IMR-90 (cell line): ENCODE data around the gene KIF1C. TPM values are rescaled to one million over a fixed set of nuclear protein-coding genes. Genes with fewer than 3 reads are reported as not detected.
A peak's percentile ranks its signal among the peaks of the same experiment; 100 is the strongest.

ENCODE experiments used
- ATAC-seq: fragments of 200-7000 bp; cut with Tn5 transposase; 2 replicates; pipeline ENCODE4 v1.9.1; 2020; ENCODE audit warnings: low read depth, mild to moderate bottlenecking, moderate library complexity
- BruUV-seq: library from RNA; stranded (reverse); fragments of 400-500 nt; replicated peaks from 2 replicates; lab custom pipeline; 2021; lab: Mats Ljungman, UMichigan
- CTCF ChIA-PET: fragments of 300-600 bp; formaldehyde crosslinking; extraction: SDS; loops from one replicate; lab custom pipeline; 2021; ENCODE audit warnings: antibody characterized with exemption; lab: Yijun Ruan, JAX
- POLR2A ChIA-PET: fragments of 300-600 bp; sonication (Branson Sonifier 250); formaldehyde crosslinking; loops from one replicate; lab custom pipeline; 2022; ENCODE audit warnings: antibody characterized with exemption; ENCODE audit not compliant: unreplicated experiment; lab: Charles Lee
- DNase-seq: peaks from one replicate; pipeline ENCODE4 v3.0.0; 2013
- H2AFZ ChIP-seq: replicated peaks from 2 replicates; pipeline ENCODE3; 2013; ENCODE audit warnings: low read length, mild to moderate bottlenecking; ENCODE audit not compliant: poor library complexity
- H2AK5ac ChIP-seq: 2 replicates; pipeline ENCODE4 v1.6.1; 2013; ENCODE audit warnings: low read depth, low read length, inconsistent platforms
- H2AK9ac ChIP-seq: replicated peaks from 2 replicates; pipeline ENCODE3; 2013; ENCODE audit warnings: mild to moderate bottlenecking, low read depth, low read length, moderate library complexity; ENCODE audit not compliant: poor library complexity
- H2BK120ac ChIP-seq: 2 replicates; pipeline ENCODE4 v1.6.1; 2013; ENCODE audit warnings: low read depth, low read length, inconsistent platforms
- H2BK15ac ChIP-seq: 3 replicates; pipeline ENCODE4 v1.6.1; 2013; ENCODE audit warnings: low read depth, low read length, inconsistent platforms
- H2BK20ac ChIP-seq: 2 replicates; pipeline ENCODE4 v1.6.1; 2013; ENCODE audit warnings: low read depth, mild to moderate bottlenecking, inconsistent platforms, low read length, moderate library complexity
- H2BK5ac ChIP-seq: 2 replicates; pipeline ENCODE4 v1.6.1; 2013; ENCODE audit warnings: mild to moderate bottlenecking, low read depth, low read length, inconsistent platforms; ENCODE audit not compliant: poor library complexity, severe bottlenecking
- H3K14ac ChIP-seq: replicated peaks from 2 replicates; pipeline ENCODE4 v1.6.1; 2013; ENCODE audit warnings: low read depth, low read length, inconsistent platforms
- H3K18ac ChIP-seq: 2 replicates; pipeline ENCODE4 v1.6.1; 2013; ENCODE audit warnings: low read depth, low read length, control low read depth
- H3K23ac ChIP-seq: 2 replicates; pipeline ENCODE4 v1.6.1; 2013; ENCODE audit warnings: low read depth, low read length, inconsistent platforms
- H3K27ac ChIP-seq: 2 replicates; pipeline ENCODE4 v1.5.1; 2013; ENCODE audit warnings: mild to moderate bottlenecking, control low read depth, low read length; ENCODE audit not compliant: insufficient read depth
- H3K27me3 ChIP-seq: 2 replicates; pipeline ENCODE4 v1.6.1; 2013; ENCODE audit warnings: low read length; ENCODE audit not compliant: control insufficient read depth, insufficient read depth
- H3K36me3 ChIP-seq: 2 replicates; pipeline ENCODE4 v1.6.1; 2013; ENCODE audit warnings: low read length, mixed read lengths; ENCODE audit not compliant: control insufficient read depth, insufficient read depth
- H3K4ac ChIP-seq: 2 replicates; pipeline ENCODE4 v1.6.1; 2013; ENCODE audit warnings: low read depth, low read length, inconsistent platforms
- H3K4me1 ChIP-seq: 2 replicates; pipeline ENCODE4 v1.6.1; 2013; ENCODE audit warnings: low read length, mixed read lengths; ENCODE audit not compliant: control insufficient read depth, insufficient read depth
- H3K4me2 ChIP-seq: 2 replicates; pipeline ENCODE4 v1.6.1; 2013; ENCODE audit warnings: low read depth, mild to moderate bottlenecking, control low read depth, low read length, moderate library complexity
- H3K4me3 ChIP-seq: 2 replicates; pipeline ENCODE4 v1.5.1; 2013; ENCODE audit warnings: low read depth, mild to moderate bottlenecking, control low read depth, low read length, moderate library complexity; ENCODE audit not compliant: insufficient read depth
- H3K56ac ChIP-seq: 2 replicates; pipeline ENCODE4 v1.6.1; 2013; ENCODE audit warnings: low read length, inconsistent platforms; ENCODE audit not compliant: insufficient read depth; ENCODE audit errors: extremely low read depth
- H3K79me1 ChIP-seq, 2 experiments: 2 replicates each; pipeline ENCODE4 v1.6.1; 2013; ENCODE audit warnings: low read length in 2 of 2, inconsistent platforms in 1 of 2, low read depth in 1 of 2
- H3K9ac ChIP-seq: 2 replicates; pipeline ENCODE4 v1.6.1; 2013; ENCODE audit warnings: low read depth, low read length, control low read depth
- H3K9me1 ChIP-seq: 2 replicates; pipeline ENCODE4 v1.6.1; 2013; ENCODE audit warnings: low read length, inconsistent platforms; ENCODE audit not compliant: insufficient read depth
- H3K9me3 ChIP-seq: 2 replicates; pipeline ENCODE4 v1.6.1; 2013; ENCODE audit warnings: low read length; ENCODE audit not compliant: control insufficient read depth, insufficient read depth
- H4K20me1 ChIP-seq: 2 replicates; pipeline ENCODE4 v1.6.1; 2013; ENCODE audit warnings: low read length, inconsistent platforms; ENCODE audit not compliant: insufficient read depth
- H4K5ac ChIP-seq: 2 replicates; pipeline ENCODE4 v1.6.1; 2013; ENCODE audit warnings: mild to moderate bottlenecking, low read depth, low read length, control low read depth
- H4K8ac ChIP-seq, 2 experiments: 2 replicates each; pipeline ENCODE4 v1.6.1; 2013; ENCODE audit warnings: low read depth in 2 of 2, low read length in 2 of 2, control low read depth in 1 of 2, inconsistent platforms in 1 of 2
- H4K91ac ChIP-seq: 2 replicates; pipeline ENCODE4 v1.6.1; 2013; ENCODE audit warnings: low read depth, low read length, inconsistent platforms; ENCODE audit not compliant: insufficient read depth
- CEBPB ChIP-seq: IDR thresholded peaks from 2 replicates; pipeline ENCODE4 v1.6.1; 2012; ENCODE audit warnings: low read depth, low read length, improper control_type of control experiment
- CHD1 ChIP-seq: IDR thresholded peaks from 2 replicates; pipeline ENCODE4 v1.6.1; 2012; ENCODE audit warnings: low read depth, low read length, improper control_type of control experiment
- ELK1 ChIP-seq: fragments of 150-350 bp; IDR thresholded peaks from 2 replicates; pipeline ENCODE4 v1.6.1; 2016; ENCODE audit warnings: low read depth, mild to moderate bottlenecking, low read length, moderate library complexity, borderline replicate concordance
- FOS ChIP-seq: fragments of 150-350 bp; IDR thresholded peaks from 2 replicates; pipeline ENCODE4 v1.6.1; 2016; ENCODE audit warnings: low read depth, low read length
- MAFK ChIP-seq: IDR thresholded peaks from 2 replicates; pipeline ENCODE4 v1.6.1; 2012; ENCODE audit warnings: low read depth, low read length, improper control_type of control experiment
- MXI1 ChIP-seq: IDR thresholded peaks from 2 replicates; pipeline ENCODE4 v1.6.1; 2012; ENCODE audit warnings: low read depth, mild to moderate bottlenecking, low read length, moderate library complexity, borderline replicate concordance
- NFE2L2 ChIP-seq: fragments of 150-350 bp; IDR thresholded peaks from 2 replicates; pipeline ENCODE4 v1.6.1; 2016; ENCODE audit warnings: low read depth, mild to moderate bottlenecking, low read length
- POLR2A ChIP-seq: IDR thresholded peaks from 2 replicates; pipeline ENCODE4 v1.6.1; 2012; ENCODE audit warnings: mild to moderate bottlenecking, low read depth, low read length
- RAD21 ChIP-seq: IDR thresholded peaks from 2 replicates; pipeline ENCODE4 v1.6.1; 2012; ENCODE audit warnings: low read length, improper control_type of control experiment
- RFX5 ChIP-seq: IDR thresholded peaks from 2 replicates; pipeline ENCODE4 v1.8.0; 2012; ENCODE audit warnings: low read depth, mild to moderate bottlenecking, low read length, moderate library complexity
- SMC3 ChIP-seq: fragments of 150-350 bp; IDR thresholded peaks from 2 replicates; pipeline ENCODE4 v1.6.1; 2016; ENCODE audit warnings: low read depth, mild to moderate bottlenecking, antibody characterized with exemption, low read length, moderate library complexity
- USF2 ChIP-seq: fragments of 150-350 bp; IDR thresholded peaks from 2 replicates; pipeline ENCODE4 v1.6.1; 2017; ENCODE audit warnings: mild to moderate bottlenecking, antibody characterized with exemption, low read length, low read depth
- WGBS, 2 experiments: methylation state at CpG; one replicate each; pipeline versions ENCODE4 v1.1.5 to v1.1.7; 2013; ENCODE audit warnings: missing lambda C conversion rate in 2 of 2; ENCODE audit not compliant: insufficient read length in 1 of 2; ENCODE audit errors: extremely low coverage in 2 of 2; 5-methylcytosine and 5-hydroxymethylcytosine counted together
- dilution Hi-C: fragments of 300-500 bp; cut with HindIII; formaldehyde crosslinking; loops from one replicate; pipeline ENCODE4 v1.14.3; 2018; ENCODE audit warnings: low sequenced_read_pairs; ENCODE audit not compliant: unreplicated experiment
- in situ Hi-C: fragments of 300-500 bp; cut with MboI; formaldehyde crosslinking; loops from 3 replicates; pipeline ENCODE4 v1.14.3; 2019; ENCODE audit warnings: low sequenced_read_pairs, inconsistent platforms, mixed read lengths
- intact Hi-C: fragments of 100-400 bp; cut with micrococcal nuclease; formaldehyde crosslinking; loops from 2 replicates; pipeline ENCODE4 v1.10.0; 2022
- polyA plus RNA-seq, 3 experiments: library from polyadenylated mRNA; depleted of rRNA; stranded (reverse); fragments of >200 nt; gene quantifications; 2 replicates each; pipeline ENCODE4 v1.2.3, GENCODE V29; 2012; ENCODE audit warnings: low replicate concordance in 1 of 3
- total RNA-seq: library from RNA; depleted of rRNA; stranded (reverse); fragments of >200 nt; gene quantifications from 2 replicates; pipeline ENCODE4 v1.2.3, GENCODE V29; 2012

The KIF1C gene
- total and polyA plus RNA-seq, 2 of the 4 experiments (the other 2 are of a cell fraction) = 27.4 to 28.7 TPM

GRCh38 chr17:5032865-5033264, 35.1 kb downstream of the KIF1C start (continued):
- TF ChIP-seq NFE2L2 = no peak
- no peak for TF ChIP-seq RFX5
- no peak for TF ChIP-seq RAD21
- TF ChIP-seq ELK1 = no peak
- TF ChIP-seq FOS = no peak

GRCh38 chr17:5033352-5034015, 35.7 kb downstream of the KIF1C start:
- no TSS peak for BruUV-seq
- ATAC-seq (no peak), DNase-seq (no peak)
- Histone ChIP-seq H4K5ac (no peak overlapping the region), H3K79me1 (no peaks in the 10 kb centered on the region), H2AK5ac (no peak overlapping the region), H3K4me3 (no peak overlapping the region), H3K9me3 (no peaks in the 10 kb centered on the region), H3K9me1 (no peaks in the 10 kb centered on the region; the same call in 1 of the 2 replicates), H4K8ac (no peak overlapping the region), H3K4me2 (no peak overlapping the region), H3K4ac (no peak overlapping the region), H3K36me3 (no peaks in the 10 kb centered on the region), H2AFZ (peak overlapping the region; percentile 33), H2AK9ac (peak overlapping the region; percentile 65), H4K91ac (no peak overlapping the region), H2BK15ac (no peak overlapping the region), H3K14ac (no peak overlapping the region), H3K9ac (no peak overlapping the region), H2BK5ac (no peak overlapping the region), H3K56ac (no peak overlapping the region), H3K18ac (no peak overlapping the region), H4K20me1 (no peaks in the 10 kb centered on the region), H3K27me3 (peaks cover 8% of the 10 kb centered on the region), H2BK20ac (no peak overlapping the region), H3K23ac (no peak overlapping the region), H2BK120ac (no peak overlapping the region), H3K27ac (no peak overlapping the region), H3K4me1 (no peaks in the 10 kb centered on the region)
- dilution Hi-C loops (no loop called here), in situ Hi-C loops (no loop called here), intact Hi-C loops (no loop called here)
- ChIA-PET POLR2A (no interaction called here), CTCF (no interaction called here)
- WGBS, 2 experiments = 88% methylated on average over 10 of the region's 13 CpGs; no CpG with 5 or more reads in 1 of the 2 experiments
- TF ChIP-seq POLR2A (no peak), MXI1 (no peak), FOS (no peak), RFX5 (no peak), SMC3 (no peak), CEBPB (no peak), CHD1 (no peak), RAD21 (no peak), USF2 (no peak), ELK1 (no peak), NFE2L2 (no peak), MAFK (no peak)
